ENCODE results near the gene AOC2. TPM values are rescaled to one million over a fixed set of nuclear protein-coding genes. Genes with fewer than 3 reads are reported as not detected.

Gene AOC2
- total and polyA plus RNA-seq, 9 of the 15 experiments (the other 6 are each of a cell fraction or from before 2014, with no cell fraction given) = 0.08 to 0.91 (median 0.49) TPM

- TF ChIP-seq ZBTB40 (IDR thresholded peaks at IDR 0.05) = 0 out of 2 replicates have a peak, but pooled peaks have one; percentile 21
- no peak for TF ChIP-seq ZBTB40 (CRISPR knock-in tag; IDR thresholded peaks at IDR 0.05)
- TF ChIP-seq MTA3 (IDR thresholded peaks at IDR 0.05; ENCODE audit: borderline replicate concordance) = no peak; the same call in 1 of the 2 replicates
- peak; percentile 71; the same call in 1 of the 2 replicates for TF ChIP-seq MXI1 (IDR thresholded peaks at IDR 0.05; ENCODE audit: low read depth, low read length)
- TF ChIP-seq HDAC1 (IDR thresholded peaks at IDR 0.05) = peak in 1 of 2 experiments; percentile 95; a peak in 2 of 4 replicates
- peak; percentile 41; the same call in 1 of the 2 replicates for TF ChIP-seq ELF2 (CRISPR knock-in tag; IDR thresholded peaks at IDR 0.05)
- 0 out of 2 replicates have a peak, but pooled peaks have one; percentile 61 for TF ChIP-seq HNRNPL (IDR thresholded peaks at IDR 0.05; ENCODE audit: low read depth, low read length)
- TF ChIP-seq SUPT5H (IDR thresholded peaks at IDR 0.05) = peak; percentile 76
- TF ChIP-seq NRF1 (conservative IDR thresholded peaks at IDR 0.05 in 1 of 2, IDR thresholded peaks at IDR 0.05 in 1 of 2) = peak; percentile 60 to 70
- TF ChIP-seq OTX1 (CRISPR knock-in tag; IDR thresholded peaks at IDR 0.05) = no peak
- peak; percentile 15; the same call in 1 of the 2 replicates for TF ChIP-seq PML (IDR thresholded peaks at IDR 0.05; ENCODE audit: low read length)
- TF ChIP-seq E2F6 (IDR thresholded peaks at IDR 0.05; ENCODE audit: borderline replicate concordance in 1 of 2, extremely low read depth in 1 of 2, insufficient read depth in 1 of 2, insufficient read length in 1 of 2, low read depth in 1 of 2, low read length in 1 of 2, poor library complexity in 1 of 2, severe bottlenecking in 1 of 2) = peak; percentile 97
- TF ChIP-seq YY1 (IDR thresholded peaks at IDR 0.05; ENCODE audit: borderline replicate concordance in 1 of 3, control insufficient read depth in 1 of 3, extremely low read depth in 1 of 3, insufficient read depth in 3 of 3, insufficient read length in 1 of 3, insufficient replicate concordance in 2 of 3, low read depth in 1 of 3, low read length in 2 of 3) = peak; percentile 78 to 96 (median 92)
- TF ChIP-seq ZC3H8 (IDR thresholded peaks at IDR 0.05) = 0 out of 2 replicates have a peak, but pooled peaks have one; percentile 50
- TF ChIP-seq RNF2 (IDR thresholded peaks at IDR 0.05) = peak; percentile 78
Observed at GRCh38 chr17:42798383-42799380, 45.7 kb upstream of the AOC2 start, which contains the start of the genes CNTD1 and COA3 (continued).
